Panc1 (cell line): ENCODE data around the gene FAM120B. TPM values are rescaled to one million over a fixed set of nuclear protein-coding genes. Genes with fewer than 3 reads are reported as not detected.

ENCODE experiments used
- ATAC-seq: fragments of 200-7000 bp; cut with Tn5 transposase; 2 replicates; pipeline ENCODE4 v1.9.1; 2020; ENCODE audit warnings: mild to moderate bottlenecking, moderate library complexity
- BruUV-seq: library from RNA; stranded (reverse); fragments of 400-500 nt; replicated peaks from 2 replicates; lab custom pipeline; 2021; lab: Mats Ljungman, UMichigan
- CTCF ChIA-PET: fragments of 300-600 bp; sonication (Branson Sonifier 250); formaldehyde crosslinking; loops from one replicate; lab custom pipeline; 2022; ENCODE audit warnings: antibody characterized with exemption; lab: Charles Lee
- POLR2A ChIA-PET: fragments of 300-600 bp; sonication (Branson Sonifier 250); formaldehyde crosslinking; loops from one replicate; lab custom pipeline; 2022; ENCODE audit warnings: antibody characterized with exemption; lab: Charles Lee
- DNase-seq: peaks from one replicate; pipeline ENCODE4 v3.0.0-alpha.2; 2010; ENCODE audit warnings: low read depth, low spot score
- H3K27ac ChIP-seq: 2 replicates; pipeline ENCODE4 v1.5.1; 2011; ENCODE audit warnings: mild to moderate bottlenecking, low read length, inconsistent platforms
- H3K27me3 ChIP-seq: fragments of 200-500 bp; sonication (Bioruptor generic); 2 replicates; pipeline ENCODE4 v1.6.0; 2014; ENCODE audit warnings: low read length, inconsistent platforms; ENCODE audit not compliant: control insufficient read depth, insufficient read depth
- H3K36me3 ChIP-seq: fragments of 200-500 bp; sonication (Bioruptor generic); 2 replicates; pipeline ENCODE4 v1.5.1; 2014; ENCODE audit warnings: inconsistent platforms, mild to moderate bottlenecking, low read length, moderate library complexity; ENCODE audit not compliant: control insufficient read depth, insufficient read depth
- H3K4me1 ChIP-seq: 2 replicates; pipeline ENCODE4 v1.5.1; 2011; ENCODE audit warnings: inconsistent platforms, mild to moderate bottlenecking, low read length, moderate library complexity; ENCODE audit not compliant: control insufficient read depth, insufficient read depth
- H3K4me3 ChIP-seq, 2 experiments: 2 replicates each; pipeline ENCODE4 v1.5.1; 2011 to 2012; ENCODE audit warnings: low read depth in 2 of 2, low read length in 2 of 2, mild to moderate bottlenecking in 2 of 2, inconsistent platforms in 1 of 2, moderate library complexity in 1 of 2
- H3K9me3 ChIP-seq: fragments of 200-500 bp; sonication (Bioruptor generic); 2 replicates; pipeline ENCODE4 v1.5.1; 2014; ENCODE audit warnings: low read depth, mild to moderate bottlenecking, inconsistent platforms, low read length, moderate library complexity; ENCODE audit not compliant: control insufficient read depth, insufficient read depth
- CTCF ChIP-seq: fragments of 450-650 bp; IDR thresholded peaks from 2 replicates; pipeline ENCODE4 v1.5.1; 2017; ENCODE audit warnings: mild to moderate bottlenecking
- POLR2AphosphoS5 ChIP-seq: IDR thresholded peaks from 2 replicates; pipeline ENCODE4 v1.6.1; 2012; ENCODE audit warnings: mild to moderate bottlenecking, low read depth, low read length, moderate library complexity
- REST ChIP-seq, 2 experiments: IDR thresholded peaks; 2 replicates each; pipeline ENCODE4 v1.6.1; 2011 to 2012; ENCODE audit warnings: low read depth in 2 of 2, control low read depth in 1 of 2, low read length in 1 of 2, mild to moderate bottlenecking in 1 of 2, moderate library complexity in 1 of 2; ENCODE audit not compliant: insufficient read depth in 1 of 2
- SIN3A ChIP-seq: IDR thresholded peaks from 2 replicates; pipeline ENCODE4 v1.6.1; 2012; ENCODE audit warnings: low read depth, mild to moderate bottlenecking, low read length, moderate library complexity, borderline replicate concordance; ENCODE audit not compliant: insufficient read depth
- TCF7L2 ChIP-seq: IDR thresholded peaks from 2 replicates; pipeline ENCODE4 v1.6.1; 2011; ENCODE audit warnings: mild to moderate bottlenecking, low read depth, low read length, inconsistent platforms
- in situ Hi-C: cut with HindIII; loops from 2 replicates; pipeline ENCODE4 v1.10.0; 2016; ENCODE audit warnings: low sequenced_read_pairs, low pct_unique_long_range_greater_than_20kb
- intact Hi-C: fragments of 100-400 bp; cut with micrococcal nuclease; formaldehyde crosslinking; loops from one replicate; pipeline ENCODE4 v1.10.0; 2022; ENCODE audit not compliant: unreplicated experiment
- total RNA-seq: library from RNA; stranded (reverse); gene quantifications from one replicate; pipeline ENCODE4 v1.2.1, GENCODE V29; 2021; ENCODE audit not compliant: unreplicated experiment

FAM120B gene
- total RNA-seq, 1 experiment from 2014 or later, result 38.0 TPM

- Histone ChIP-seq H3K9me3 (no peaks in the 10 kb centered on the region), H3K4me1 (no peaks in the 10 kb centered on the region), H3K27me3 (no peaks in the 10 kb centered on the region; the same call in 1 of the 2 replicates), H3K36me3 (no peaks in the 10 kb centered on the region), H3K27ac (no peak overlapping the region), H3K4me3 (no peak overlapping the region)
- ChIA-PET CTCF (no interaction called here), POLR2A (no interaction called here)
- DNase-seq (no peak), ATAC-seq (peak; percentile 79; the same call in 1 of the 2 replicates)
- intact Hi-C loops (no loop called here), in situ Hi-C loops (no loop called here)
- BruUV-seq, result no TSS peak
- TF ChIP-seq REST (IDR thresholded peaks at IDR 0.05; ENCODE audit: insufficient read depth in 1 of 2, low read depth in 2 of 2, low read length in 1 of 2), result no peak
- TF ChIP-seq TCF7L2, result no peak
- TF ChIP-seq CTCF, result no peak
- no peak for TF ChIP-seq SIN3A
- no peak for TF ChIP-seq POLR2AphosphoS5
These were observed 45.9 kb upstream of the FAM120B start for GRCh38 chr6:170260686-170261085.

DNA sequence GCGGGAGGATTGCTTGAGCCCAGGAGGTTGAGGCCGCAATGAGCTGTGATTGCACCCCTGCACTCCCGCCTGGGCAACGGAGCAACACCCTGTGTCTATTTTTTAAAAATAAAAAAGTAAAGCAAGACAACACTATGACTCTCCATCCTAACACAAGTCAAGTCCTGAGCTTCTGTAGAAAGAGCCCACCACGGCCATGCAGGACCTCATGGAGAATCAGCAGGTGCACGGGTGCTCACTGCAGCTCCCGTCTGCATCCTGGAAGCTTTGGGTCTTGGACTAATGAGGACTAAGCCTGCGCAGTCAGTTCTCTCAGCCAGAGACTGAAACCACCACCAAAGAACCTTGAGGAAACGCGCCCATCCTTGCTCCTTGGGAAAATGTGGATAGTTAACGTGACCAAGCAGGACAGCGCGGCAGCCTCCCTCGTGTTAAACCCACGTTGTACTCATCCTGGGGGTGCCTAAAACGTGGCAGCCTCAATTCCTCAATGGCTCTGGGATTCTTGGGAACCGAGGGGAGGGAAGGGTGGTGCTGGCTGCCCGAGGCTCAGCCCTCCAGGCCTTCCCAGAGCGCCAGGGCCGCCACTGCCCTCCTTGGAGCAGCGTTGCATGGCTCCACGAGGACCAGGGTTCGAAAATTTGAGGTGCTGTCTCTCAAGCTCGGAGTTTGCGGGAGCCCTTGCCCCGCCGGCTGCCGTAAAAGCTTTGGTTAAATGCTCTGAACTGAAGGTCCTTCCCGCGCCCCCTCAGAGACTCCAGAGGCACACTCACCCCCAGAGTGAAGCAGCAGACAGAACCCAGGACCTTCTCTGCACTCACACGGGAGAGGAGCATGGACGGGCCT is 44.7 kb upstream of the FAM120B start:
- ATAC-seq (no peak), DNase-seq (no peak)
- BruUV-seq, result no TSS peak
- Histone ChIP-seq H3K9me3 (no peaks in the 10 kb centered on the region), H3K27me3 (no peaks in the 10 kb centered on the region; the same call in 1 of the 2 replicates), H3K4me3 (no peak overlapping the region), H3K36me3 (no peaks in the 10 kb centered on the region), H3K27ac (no peak overlapping the region), H3K4me1 (no peaks in the 10 kb centered on the region)
- CTCF ChIA-PET, result no interaction called here
- intact Hi-C loops, result no loop called here
- POLR2A ChIA-PET, result interaction anchor here (0.6 kb wide), 1 partner anchor 172 kb away, joined by 3 read pairs; no protein-coding TSS in a partner anchor
- in situ Hi-C loops, result no loop called here
- no peak for TF ChIP-seq REST (IDR thresholded peaks at IDR 0.05; ENCODE audit: insufficient read depth in 1 of 2, low read depth in 2 of 2, low read length in 1 of 2)
- TF ChIP-seq SIN3A, result no peak
- TF ChIP-seq TCF7L2, result no peak
- TF ChIP-seq POLR2AphosphoS5, result no peak
- TF ChIP-seq CTCF, result no peak
